EL (cell line): ENCODE data around the gene TMED1.

ENCODE experiments used
- DNase-seq: peaks from one replicate; pipeline ENCODE4 v3.0.0-alpha.2; 2016

TMED1 gene

GRCh38 chr19:10808937-10809649 lies 26.9 kb downstream of the TMED1 start:
- DNase-seq, result peak; percentile 43

- DNase-seq, result no peak
These were observed 30.2 kb downstream of the TMED1 start for GRCh38 chr19:10805758-10806247.

GRCh38 chr19:10805065-10805757 lies 30.8 kb downstream of the TMED1 start:
- no peak for DNase-seq

GRCh38 chr19:10803252-10803651 lies 32.8 kb downstream of the TMED1 start:
- no peak for DNase-seq

- DNase-seq, result no peak
These were observed 33.5 kb downstream of the TMED1 start for GRCh38 chr19:10802479-10802878.

- no peak for DNase-seq
These were observed 35.5 kb downstream of the TMED1 start for GRCh38 chr19:10800488-10800887.

- no peak for DNase-seq
These were observed 38.3 kb downstream of the TMED1 start for GRCh38 chr19:10797541-10798256.

GRCh38 chr19:10797078-10797477 lies 38.9 kb downstream of the TMED1 start:
- DNase-seq, result no peak

- DNase-seq, result no peak
These were observed 39.4 kb downstream of the TMED1 start for GRCh38 chr19:10796653-10797052.

- DNase-seq, result no peak
These were observed 46.1 kb downstream of the TMED1 start for GRCh38 chr19:10789866-10790265.

GRCh38 chr19:10788146-10788545 lies 47.9 kb downstream of the TMED1 start:
- no peak for DNase-seq

GRCh38 chr19:10784257-10784656 lies 51.8 kb downstream of the TMED1 start:
- no peak for DNase-seq

- DNase-seq, result no peak
These were observed 53.2 kb downstream of the TMED1 start for GRCh38 chr19:10782795-10783194.
